ENCODE results near the gene SMIM3. TPM values are rescaled to one million over a fixed set of nuclear protein-coding genes. Genes with fewer than 3 reads are reported as not detected.

SMIM3 gene
- total and polyA plus RNA-seq, 2 of the 13 experiments (the other 11 are each of a cell fraction or from before 2014, with no cell fraction given): 11.6 to 96.7 TPM

- peaks cover 8 to 44% of the 10 kb centered on the region in 2 experiments for H3K36me3 ChIP-seq (replicated peaks in 1 of 2; ENCODE audit: control insufficient read depth in 1 of 2, insufficient read depth in 2 of 2, low read length in 2 of 2)
These were observed 24.7 kb upstream of the SMIM3 start for GRCh38 chr5:150753863-150754262.

GRCh38 chr5:150757087-150757649, 21.4 kb upstream of the SMIM3 start:
- WGBS (ENCODE audit: low lambda C conversion rate): 92% methylated on average over 1 of the region's 1 CpG
- Histone ChIP-seq H3K4me1 (ENCODE audit: insufficient read depth, low read length) (peaks cover 48% of the 10 kb centered on the region), H3K9ac (ENCODE audit: insufficient read depth, low read depth, low read length) (peak overlapping the region; percentile 85; the same call in 1 of the 2 replicates), H2AFZ (ENCODE audit: low read length) (no peak overlapping the region), H3K36me3 (replicated peaks in 1 of 2; ENCODE audit: control insufficient read depth in 1 of 2, insufficient read depth in 2 of 2, low read length in 2 of 2) (peaks cover 4 to 29% of the 10 kb centered on the region in 2 experiments), H3K27me3 (ENCODE audit: control insufficient read depth in 1 of 2, insufficient read depth in 2 of 2, low read length in 2 of 2) (no peaks in the 10 kb centered on the region), H3K4me2 (ENCODE audit: low read depth, low read length) (peak overlapping the region; percentile 67), H3K4me3 (replicated peaks in 1 of 3; ENCODE audit: insufficient read depth in 1 of 3, low read depth in 2 of 3, low read length in 3 of 3) (peak overlapping the region; percentile 84 to 93 (median 86); a peak in 5 of 6 replicates), H3K27ac (ENCODE audit: extremely low read length, insufficient read depth, low read length) (peak overlapping the region; percentile 93), H3K79me2 (ENCODE audit: insufficient read depth, low read length) (peaks cover 33% of the 10 kb centered on the region), H3K9me3 (ENCODE audit: low read length) (no peaks in the 10 kb centered on the region), H4K20me1 (ENCODE audit: insufficient read depth, low read length) (no peaks in the 10 kb centered on the region)
- BruUV-seq (replicated peaks): no TSS peak
- in situ Hi-C loops (cut with HindIII; ENCODE audit: extremely low pct_ligation_motif_present, low pct_unique_long_range_greater_than_20kb): no loop called here
- POLR2A ChIA-PET: interaction anchor here (0.9 to 3.4 kb wide), 4 partner anchors 21 to 252 kb away, joined by 3 to 25 read pairs (median 22); partner anchors contain the start of genes RBM22 and SMIM3
- no peak for DNase-seq (ENCODE audit: low spot score)
- intact Hi-C loops (cut with micrococcal nuclease; ENCODE audit: unreplicated experiment): no loop called here
- CTCF ChIA-PET (ENCODE audit: low intra/inter-chr PET ratio, low total read pairs): no interaction called here
- no peak for FAIRE-seq
- no peak for ATAC-seq
- TF ChIP-seq MAFK (conservative IDR thresholded peaks at IDR 0.05 in 1 of 2, IDR thresholded peaks at IDR 0.05 in 1 of 2; ENCODE audit: low read length in 2 of 2): 0 out of 4 replicates have a peak, but pooled peaks of 1 of the 2 experiments have one; percentile 11
- no peak for TF ChIP-seq MTF1 (CRISPR knock-in tag; IDR thresholded peaks at IDR 0.05)
- no peak for TF ChIP-seq ZEB1 (IDR thresholded peaks at IDR 0.05; ENCODE audit: insufficient replicate concordance, low read depth)
- 0 out of 2 replicates have a peak, but pooled peaks have one; percentile 15 for TF ChIP-seq ZBTB40 (IDR thresholded peaks at IDR 0.05)
- no peak for TF ChIP-seq ZBTB40 (CRISPR knock-in tag; IDR thresholded peaks at IDR 0.05)
- 0 out of 2 replicates have a peak, but pooled peaks have one; percentile 22 for TF ChIP-seq MAFF (IDR thresholded peaks at IDR 0.05; ENCODE audit: low read depth, low read length)
- no peak for TF ChIP-seq STAT5B (CRISPR knock-in tag; IDR thresholded peaks at IDR 0.05)

More at GRCh38 chr5:150753863-150754262, 24.7 kb upstream of the SMIM3 start:
- WGBS (ENCODE audit: low lambda C conversion rate): 100% methylated on average over 1 of the region's 1 CpG
- in situ Hi-C loops (cut with HindIII; ENCODE audit: extremely low pct_ligation_motif_present, low pct_unique_long_range_greater_than_20kb): no loop called here
- no peak overlapping the region for H3K27ac ChIP-seq (ENCODE audit: extremely low read length, insufficient read depth, low read length)
- peaks cover 20% of the 10 kb centered on the region for H3K4me1 ChIP-seq (ENCODE audit: insufficient read depth, low read length)
- no peak for DNase-seq (ENCODE audit: low spot score)
- no peak overlapping the region for H3K4me3 ChIP-seq (replicated peaks in 1 of 3; ENCODE audit: insufficient read depth in 1 of 3, low read depth in 2 of 3, low read length in 3 of 3)
- FAIRE-seq: no peak
- ChIA-PET POLR2A (no interaction called here), CTCF (ENCODE audit: low intra/inter-chr PET ratio, low total read pairs) (no interaction called here)
- no peak overlapping the region for H3K9ac ChIP-seq (ENCODE audit: insufficient read depth, low read depth, low read length)
- H3K4me2 ChIP-seq (ENCODE audit: low read depth, low read length): no peak overlapping the region
- TF ChIP-seq NFATC3 (CRISPR knock-in tag; IDR thresholded peaks at IDR 0.05): no peak
- no peaks in the 10 kb centered on the region for H3K27me3 ChIP-seq (ENCODE audit: control insufficient read depth in 1 of 2, insufficient read depth in 2 of 2, low read length in 2 of 2)
- peaks cover 49% of the 10 kb centered on the region for H3K79me2 ChIP-seq (ENCODE audit: insufficient read depth, low read length)
- ATAC-seq: no peak
- no peak overlapping the region for H2AFZ ChIP-seq (ENCODE audit: low read length)
- H4K20me1 ChIP-seq (ENCODE audit: insufficient read depth, low read length): no peaks in the 10 kb centered on the region; the same call in 1 of the 2 replicates
- no peaks in the 10 kb centered on the region for H3K9me3 ChIP-seq (ENCODE audit: low read length)
- no TSS peak for BruUV-seq (replicated peaks)
- intact Hi-C loops (cut with micrococcal nuclease; ENCODE audit: unreplicated experiment): no loop called here

All from HepG2 (cell line).